C4-2B (cell line): ENCODE results near the gene SNX14.
"Not testable (repeated sequence)": the region's sequence is repeated elsewhere in the genome, so short reads cannot be mapped to it uniquely, and the experiment has no call there.

ENCODE experiments used
- H3K27ac ChIP-seq: fragments of 450-650 bp; 2 replicates; pipeline ENCODE4 v1.5.1; 2017
- ZFX ChIP-seq: fragments of 450-650 bp; IDR thresholded peaks from 2 replicates; pipeline ENCODE4 v1.6.1; 2017
- TF ChIP-seq, protein P1 (sequence below): fragments of 450-650 bp; conservative IDR thresholded peaks from 2 replicates; pipeline ENCODE4 v1.5.1; 2017; ENCODE audit warnings: mild to moderate bottlenecking

The SNX14 gene

DNA sequence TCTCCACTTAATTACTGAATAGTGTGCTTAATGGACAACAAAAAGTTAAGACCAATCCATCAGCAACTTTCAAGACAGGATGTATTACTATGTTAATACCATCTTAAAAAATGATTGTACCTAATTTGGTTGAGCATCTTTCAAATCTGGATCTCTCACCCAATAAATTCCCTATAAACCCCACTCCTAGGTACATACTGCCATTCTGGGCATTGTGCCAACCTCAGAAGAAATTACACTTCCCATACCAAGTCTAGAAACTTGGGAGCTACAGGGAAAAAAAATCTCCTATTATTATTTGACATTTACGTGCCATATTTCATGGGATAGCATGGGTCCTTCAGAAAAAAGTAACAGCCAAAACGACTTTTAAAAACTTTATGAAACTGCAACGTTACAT lies 43.9 kb upstream of the SNX14 start:
- TF ChIP-seq, protein P1, sequence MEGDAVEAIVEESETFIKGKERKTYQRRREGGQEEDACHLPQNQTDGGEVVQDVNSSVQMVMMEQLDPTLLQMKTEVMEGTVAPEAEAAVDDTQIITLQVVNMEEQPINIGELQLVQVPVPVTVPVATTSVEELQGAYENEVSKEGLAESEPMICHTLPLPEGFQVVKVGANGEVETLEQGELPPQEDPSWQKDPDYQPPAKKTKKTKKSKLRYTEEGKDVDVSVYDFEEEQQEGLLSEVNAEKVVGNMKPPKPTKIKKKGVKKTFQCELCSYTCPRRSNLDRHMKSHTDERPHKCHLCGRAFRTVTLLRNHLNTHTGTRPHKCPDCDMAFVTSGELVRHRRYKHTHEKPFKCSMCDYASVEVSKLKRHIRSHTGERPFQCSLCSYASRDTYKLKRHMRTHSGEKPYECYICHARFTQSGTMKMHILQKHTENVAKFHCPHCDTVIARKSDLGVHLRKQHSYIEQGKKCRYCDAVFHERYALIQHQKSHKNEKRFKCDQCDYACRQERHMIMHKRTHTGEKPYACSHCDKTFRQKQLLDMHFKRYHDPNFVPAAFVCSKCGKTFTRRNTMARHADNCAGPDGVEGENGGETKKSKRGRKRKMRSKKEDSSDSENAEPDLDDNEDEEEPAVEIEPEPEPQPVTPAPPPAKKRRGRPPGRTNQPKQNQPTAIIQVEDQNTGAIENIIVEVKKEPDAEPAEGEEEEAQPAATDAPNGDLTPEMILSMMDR: no peak
- TF ChIP-seq ZFX: no peak
- peak overlapping the region; percentile 38; the same call in 1 of the 2 replicates for H3K27ac ChIP-seq

DNA sequence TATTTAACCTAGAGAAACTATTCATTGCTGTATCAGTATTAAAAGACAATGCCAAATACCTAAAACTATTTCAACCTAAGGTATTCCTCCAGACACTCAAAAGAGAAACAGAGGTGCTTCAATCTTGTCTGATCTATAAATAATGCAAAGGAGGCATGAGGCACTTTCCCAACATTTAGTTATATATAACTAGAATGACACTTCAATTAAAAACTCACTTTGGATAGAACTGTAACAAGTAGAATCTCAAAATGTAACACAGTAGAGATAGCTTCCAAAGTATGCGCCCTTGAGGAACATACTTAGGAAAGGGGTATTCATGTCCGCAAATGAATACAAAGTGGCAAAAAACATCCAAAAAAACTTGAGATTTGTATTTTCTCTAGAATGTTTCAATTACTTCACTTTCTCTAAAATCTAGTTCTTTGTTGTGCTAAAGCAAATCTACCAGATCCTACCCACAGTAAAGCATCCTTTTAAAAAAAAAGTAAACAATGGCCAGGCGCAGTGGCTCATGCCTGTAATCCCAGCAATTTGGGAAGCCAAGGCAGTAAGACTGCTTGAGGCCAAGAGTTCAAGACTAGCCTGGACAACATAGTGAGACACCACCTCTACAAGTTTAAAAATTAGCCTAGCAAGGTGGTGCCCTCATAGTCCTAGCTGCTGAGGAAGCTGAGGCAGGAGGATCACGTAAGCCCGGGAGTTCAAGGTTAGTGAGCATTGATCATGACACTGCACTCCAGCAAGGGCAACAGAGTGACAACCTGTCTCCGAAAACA lies 38.7 kb upstream of the SNX14 start:
- H3K27ac ChIP-seq: no peak overlapping the region
- TF ChIP-seq ZFX: no peak
- TF ChIP-seq, protein P1: no peak

GRCh38 chr6:85631117-85631516 lies 37.5 kb upstream of the SNX14 start:
- H3K27ac ChIP-seq: not testable (repeated sequence)

DNA sequence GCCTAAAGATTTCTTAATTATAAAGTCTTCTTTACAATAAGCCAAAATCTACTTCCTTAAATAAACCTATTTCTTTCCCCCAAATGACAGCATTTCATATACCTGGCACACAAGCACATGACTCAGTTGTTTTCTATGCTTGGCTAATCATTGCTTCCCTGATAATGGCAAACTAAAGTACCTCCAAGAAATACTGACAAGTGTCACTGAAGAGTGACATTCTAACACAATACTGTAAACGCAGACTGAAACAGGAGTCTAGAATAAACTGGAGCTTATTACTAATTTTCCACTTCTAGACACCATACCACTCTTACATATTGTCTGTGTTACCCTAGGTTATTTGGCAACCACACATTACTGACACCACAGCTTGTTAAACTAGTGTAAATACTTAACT lies 34.7 kb upstream of the SNX14 start:
- no peak overlapping the region for H3K27ac ChIP-seq
- TF ChIP-seq ZFX: no peak
- TF ChIP-seq, protein P1: no peak

GRCh38 chr6:85620308-85620707 lies 26.6 kb upstream of the SNX14 start:
- TF ChIP-seq ZFX: no peak
- TF ChIP-seq, protein P1: no peak
- no peak overlapping the region for H3K27ac ChIP-seq

DNA sequence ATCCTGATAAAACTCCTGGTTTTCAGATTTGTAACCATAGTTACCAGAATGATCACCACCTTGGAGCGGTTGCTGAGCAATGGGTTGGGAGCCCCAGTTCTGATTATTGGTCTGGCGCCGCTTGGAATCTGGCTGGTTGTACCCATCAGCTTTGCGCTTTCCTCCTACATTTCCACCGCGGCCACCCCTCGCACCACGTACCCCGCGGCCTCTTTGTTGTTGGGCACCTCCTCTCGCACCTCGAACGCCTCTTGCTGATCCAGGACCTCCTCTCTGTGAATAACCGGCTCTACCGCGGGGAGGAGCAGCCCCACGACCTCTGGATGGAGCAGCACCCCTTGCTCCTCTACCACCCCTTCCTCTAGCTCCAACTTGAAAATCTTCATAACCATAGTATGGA lies 21.1 kb upstream of the SNX14 start:
- TF ChIP-seq, protein P1: no peak
- no peak for TF ChIP-seq ZFX
- no peak overlapping the region for H3K27ac ChIP-seq

DNA sequence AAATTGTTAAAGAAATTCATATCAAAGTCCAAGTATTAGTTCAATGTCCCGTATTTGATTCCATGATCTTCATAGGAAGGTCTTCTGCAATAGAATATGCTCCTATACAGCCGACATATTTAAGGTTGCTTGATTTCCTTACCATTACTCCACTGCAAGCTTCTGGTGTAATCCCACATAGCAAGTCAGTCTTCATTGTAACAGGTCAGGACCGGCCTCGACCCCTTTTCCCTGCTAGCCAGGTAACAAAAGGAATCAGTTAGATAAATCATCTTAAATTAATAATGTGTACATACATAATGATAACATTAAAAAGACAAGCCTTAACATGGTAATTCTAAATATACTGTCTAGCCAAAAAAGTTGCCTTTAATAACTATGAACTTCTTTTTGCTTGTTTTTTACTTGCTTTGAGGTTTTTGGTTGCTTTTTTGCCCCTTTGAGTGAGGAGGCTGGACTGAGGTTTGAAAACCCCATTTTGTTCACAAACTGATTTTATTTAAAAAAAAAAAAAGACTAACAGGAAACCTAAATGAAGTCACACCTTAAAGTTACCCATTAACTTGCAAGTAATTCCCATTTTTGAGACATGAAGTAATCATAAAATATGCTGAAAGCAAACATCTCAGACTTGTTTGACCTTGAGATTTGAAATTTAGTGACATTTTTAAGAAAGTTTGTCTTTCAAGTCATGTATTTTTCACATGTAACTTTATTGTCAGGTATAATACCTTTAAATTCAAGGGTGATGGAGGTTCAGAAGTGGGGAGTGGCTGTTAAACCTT lies 19.2 kb upstream of the SNX14 start:
- H3K27ac ChIP-seq: no peak overlapping the region
- TF ChIP-seq, protein P1: no peak
- no peak for TF ChIP-seq ZFX
